LNCAP (cell line): Measurements from ENCODE around the gene DCBLD2.

Experiments
- CTCF ChIP-seq: fragments of 450-650 bp; IDR thresholded peaks from 2 replicates; pipeline ENCODE4 v1.5.1; 2017; ENCODE audit warnings: mild to moderate bottlenecking

DCBLD2 gene

GRCh38 chr3:98793971-98794370, 107.5 kb downstream of the DCBLD2 start:
- no peak for TF ChIP-seq CTCF

GRCh38 chr3:98791341-98792325, 109.9 kb downstream of the DCBLD2 start:
- TF ChIP-seq CTCF: no peak

- no peak for TF ChIP-seq CTCF
Measured at GRCh38 chr3:98788651-98789050, 112.8 kb downstream of the DCBLD2 start.

GRCh38 chr3:98787181-98787580, 114.3 kb downstream of the DCBLD2 start:
- no peak for TF ChIP-seq CTCF

- no peak for TF ChIP-seq CTCF
Measured at GRCh38 chr3:98786364-98787006, 115.0 kb downstream of the DCBLD2 start.

GRCh38 chr3:98784666-98785600, 116.6 kb downstream of the DCBLD2 start:
- TF ChIP-seq CTCF: no peak

- TF ChIP-seq CTCF: no peak
Measured at GRCh38 chr3:98784042-98784441, 117.5 kb downstream of the DCBLD2 start.
